Nephron progenitor cell (in vitro differentiated cells): ENCODE results near the gene ALDOB.

Experiments used
- DNase-seq: peaks from one replicate; pipeline ENCODE4 v3.0.0; 2021
- H3K27ac Mint-ChIP-seq: 2 replicates; pipeline ENCODE4 v1.8.0; 2021; ENCODE audit warnings: mild to moderate bottlenecking, moderate library complexity, mixed read lengths
- H3K27me3 Mint-ChIP-seq: 2 replicates; pipeline ENCODE4 v1.8.0; 2021; ENCODE audit warnings: mild to moderate bottlenecking, low read depth, mixed read lengths; ENCODE audit not compliant: poor library complexity
- H3K36me3 Mint-ChIP-seq: 2 replicates; pipeline ENCODE4 v1.8.0; 2021; ENCODE audit warnings: low read depth, mixed read lengths
- H3K4me1 Mint-ChIP-seq: 2 replicates; pipeline ENCODE4 v1.8.0; 2021; ENCODE audit warnings: mixed read lengths
- H3K4me3 Mint-ChIP-seq: 2 replicates; pipeline ENCODE4 v1.8.0; 2021; ENCODE audit warnings: mild to moderate bottlenecking, moderate library complexity, mixed read lengths
- H3K9me3 Mint-ChIP-seq: 2 replicates; pipeline ENCODE4 v1.8.0; 2021; ENCODE audit warnings: mild to moderate bottlenecking, moderate library complexity, mixed read lengths
- CTCF ChIP-seq: fragments of 200-600 bp; sonication (generic); IDR thresholded peaks from 2 replicates; pipeline ENCODE4 v1.5.0; 2021; ENCODE audit warnings: antibody characterized with exemption

Gene ALDOB

GRCh38 chr9:101435601-101436079 is at the start of gene ALDOB:
ALDOB (minus strand) TSS chr9:101435774; CDS start chr9:101430887, 4,887 bp downstream.
- no peak for DNase-seq
- no peak within 1 kb of the TSS for H3K4me3 Mint-ChIP-seq
- no peaks in the 10 kb centered on the region for H3K36me3 Mint-ChIP-seq
- no peaks in the 10 kb centered on the region for H3K9me3 Mint-ChIP-seq
- H3K27me3 Mint-ChIP-seq, result peaks cover 7% of the 10 kb centered on the region
- H3K27ac Mint-ChIP-seq, result no peak within 1 kb of the TSS
- H3K4me1 Mint-ChIP-seq, result no peaks in the 10 kb centered on the region
- TF ChIP-seq CTCF, result no peak

DNA sequence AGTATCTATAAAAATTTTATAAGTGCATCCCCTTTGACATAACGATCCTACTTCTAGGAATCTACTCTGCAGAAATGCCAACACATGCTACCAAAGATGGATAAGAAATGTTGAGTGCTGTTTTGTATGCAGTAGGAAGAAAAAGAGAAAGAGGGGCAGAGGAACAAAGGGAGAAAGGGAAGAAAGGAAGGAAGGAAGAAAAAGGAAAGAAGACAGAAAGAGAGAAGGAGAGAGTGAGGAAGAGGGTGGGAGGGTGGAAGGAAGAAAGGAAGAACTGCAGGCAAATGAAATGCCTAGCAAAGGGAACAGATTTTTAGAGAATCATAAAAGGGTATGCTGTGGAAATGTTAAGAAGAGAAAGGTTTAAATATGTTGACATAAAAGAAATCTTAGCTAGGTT is 48.5 kb upstream of the ALDOB start:
- Mint-ChIP-seq H3K4me3 (peak overlapping the region; percentile 7), H3K4me1 (peaks cover 38% of the 10 kb centered on the region), H3K27ac (no peak overlapping the region), H3K27me3 (peaks cover 4% of the 10 kb centered on the region), H3K9me3 (no peaks in the 10 kb centered on the region), H3K36me3 (peaks cover 10% of the 10 kb centered on the region)
- DNase-seq, result no peak
- no peak for TF ChIP-seq CTCF

- H3K27me3 Mint-ChIP-seq, result peaks cover 4% of the 10 kb centered on the region
- H3K36me3 Mint-ChIP-seq, result peaks cover 18% of the 10 kb centered on the region
- DNase-seq, result no peak
- no peak overlapping the region for H3K27ac Mint-ChIP-seq
- H3K4me1 Mint-ChIP-seq, result peaks cover 43% of the 10 kb centered on the region
- no peak for TF ChIP-seq CTCF
- H3K9me3 Mint-ChIP-seq, result no peaks in the 10 kb centered on the region
- H3K4me3 Mint-ChIP-seq, result no peak overlapping the region
Measured at GRCh38 chr9:101481261-101481660, 45.7 kb upstream of the ALDOB start.

DNA sequence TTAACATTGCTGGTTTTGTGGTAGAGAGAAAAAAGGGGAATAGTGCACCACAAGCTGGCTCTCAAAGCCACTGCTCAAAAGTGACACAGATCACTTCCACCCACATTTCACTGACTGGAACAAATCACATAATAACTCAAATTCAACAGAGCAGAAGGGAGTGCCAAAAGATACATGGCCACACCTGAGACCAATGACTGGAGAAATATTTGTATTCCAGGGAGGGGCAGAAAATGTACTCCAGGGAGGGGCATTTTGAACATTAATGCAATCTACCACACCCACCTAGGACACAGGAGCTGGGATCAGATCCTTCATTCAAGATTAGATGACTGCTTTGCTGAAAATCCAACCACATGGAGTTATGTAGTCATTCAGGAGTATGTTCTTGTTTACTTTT is 44.8 kb upstream of the ALDOB start:
- TF ChIP-seq CTCF, result no peak
- Mint-ChIP-seq H3K27me3 (peaks cover 2% of the 10 kb centered on the region), H3K4me1 (peaks cover 36% of the 10 kb centered on the region), H3K9me3 (no peaks in the 10 kb centered on the region), H3K27ac (no peak overlapping the region), H3K36me3 (peaks cover 27% of the 10 kb centered on the region), H3K4me3 (no peak overlapping the region)
- DNase-seq, result no peak

DNA sequence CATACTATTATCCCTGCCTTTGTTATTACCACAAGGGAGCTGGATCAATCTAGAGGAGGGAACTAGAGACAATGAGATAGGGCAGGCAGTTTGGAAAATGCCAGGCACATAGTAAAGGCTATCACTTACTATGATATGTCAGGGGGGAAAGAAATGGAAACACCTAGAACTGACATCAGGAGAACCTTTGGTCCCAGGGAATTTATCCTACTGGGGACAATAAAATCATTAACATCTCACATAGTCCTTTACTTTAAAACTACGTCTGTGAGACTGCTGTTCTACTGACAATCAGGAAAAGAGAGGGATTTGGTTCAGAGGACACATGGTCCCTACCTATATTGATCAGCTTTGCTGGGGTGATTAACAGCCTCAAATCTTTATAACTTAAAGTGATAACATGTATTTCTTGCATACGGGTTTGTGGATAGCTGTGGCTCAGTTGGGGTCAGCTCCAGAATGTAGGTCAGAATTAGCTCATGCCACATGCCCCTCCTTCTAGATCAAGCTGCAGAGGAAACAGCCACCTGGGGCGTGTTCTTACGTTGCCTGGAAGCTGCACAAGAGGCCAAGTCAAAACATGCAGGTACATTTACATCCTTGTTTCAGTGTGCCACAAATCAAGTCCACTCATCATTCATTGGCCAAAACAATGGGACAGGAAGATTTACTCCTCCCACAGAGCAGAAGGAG is 43.9 kb upstream of the ALDOB start:
- DNase-seq, result no peak
- H3K36me3 Mint-ChIP-seq, result peaks cover 36% of the 10 kb centered on the region
- no peaks in the 10 kb centered on the region for H3K27me3 Mint-ChIP-seq
- peak overlapping the region; percentile 10 for H3K4me3 Mint-ChIP-seq
- no peak overlapping the region for H3K27ac Mint-ChIP-seq
- peaks cover 30% of the 10 kb centered on the region for H3K4me1 Mint-ChIP-seq
- TF ChIP-seq CTCF, result no peak
- no peaks in the 10 kb centered on the region for H3K9me3 Mint-ChIP-seq

DNA sequence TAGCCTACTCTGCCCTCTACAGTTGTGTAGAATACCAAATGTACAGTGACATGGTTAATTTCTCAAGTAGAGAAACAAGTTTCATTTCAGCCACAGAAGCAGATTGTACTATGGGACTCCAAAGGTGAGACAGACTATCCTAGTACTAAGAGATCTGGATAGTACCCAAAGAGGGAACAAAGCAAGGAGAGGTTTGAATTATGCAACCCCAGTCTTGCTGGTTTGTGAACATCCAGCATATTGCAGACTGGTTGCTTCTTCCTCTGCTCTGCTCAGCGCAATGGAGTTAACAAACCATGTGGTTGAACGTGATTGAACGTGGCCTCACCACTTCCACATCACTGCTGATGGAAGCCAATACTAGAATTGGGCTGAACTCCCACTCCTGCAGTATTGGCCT is 43.3 kb upstream of the ALDOB start:
- Mint-ChIP-seq H3K9me3 (no peaks in the 10 kb centered on the region), H3K4me1 (peaks cover 28% of the 10 kb centered on the region), H3K4me3 (no peak overlapping the region), H3K27ac (no peak overlapping the region), H3K36me3 (peaks cover 41% of the 10 kb centered on the region), H3K27me3 (no peaks in the 10 kb centered on the region)
- DNase-seq, result no peak
- TF ChIP-seq CTCF, result no peak
